ENCODE measurements around the gene GUSB. TPM values are rescaled to one million over a fixed set of nuclear protein-coding genes. Genes with fewer than 3 reads are reported as not detected.

The GUSB gene
- total RNA-seq, 2 experiments from 2014 or later: 74.0 to 82.3 TPM

DNA sequence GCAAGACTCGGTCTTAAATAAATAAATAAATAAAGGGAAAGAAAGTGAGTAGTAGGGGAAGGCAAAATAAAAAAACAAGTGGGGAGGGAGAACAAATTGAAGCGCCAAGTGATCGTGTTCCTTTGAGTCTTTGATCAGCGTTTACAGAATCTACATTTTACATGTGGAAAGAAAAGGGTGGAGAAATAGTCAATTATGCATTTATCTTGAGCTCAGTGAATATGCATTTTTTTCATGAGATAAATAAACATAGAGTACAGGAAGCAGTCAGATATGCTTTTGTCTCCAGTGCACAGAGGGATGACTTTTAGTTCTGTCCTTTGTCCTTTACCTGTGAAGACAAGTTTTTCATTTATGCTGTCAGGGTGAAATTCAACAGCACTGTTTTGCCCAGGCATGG, 6.1 kb upstream of the GUSB start:
- H3K27me3 Mint-ChIP-seq: no peaks in the 10 kb centered on the region
- DNase-seq: no peak
- CTCF ChIA-PET: no interaction called here
- no peaks in the 10 kb centered on the region for H3K9me3 Mint-ChIP-seq
- no peaks in the 10 kb centered on the region for H3K4me1 Mint-ChIP-seq
- no peak overlapping the region for H3K27ac Mint-ChIP-seq
- H3K36me3 Mint-ChIP-seq (ENCODE audit: low read depth): no peaks in the 10 kb centered on the region
- H3K4me3 Mint-ChIP-seq: no peak overlapping the region
- POLR2A ChIA-PET: no interaction called here

DNA sequence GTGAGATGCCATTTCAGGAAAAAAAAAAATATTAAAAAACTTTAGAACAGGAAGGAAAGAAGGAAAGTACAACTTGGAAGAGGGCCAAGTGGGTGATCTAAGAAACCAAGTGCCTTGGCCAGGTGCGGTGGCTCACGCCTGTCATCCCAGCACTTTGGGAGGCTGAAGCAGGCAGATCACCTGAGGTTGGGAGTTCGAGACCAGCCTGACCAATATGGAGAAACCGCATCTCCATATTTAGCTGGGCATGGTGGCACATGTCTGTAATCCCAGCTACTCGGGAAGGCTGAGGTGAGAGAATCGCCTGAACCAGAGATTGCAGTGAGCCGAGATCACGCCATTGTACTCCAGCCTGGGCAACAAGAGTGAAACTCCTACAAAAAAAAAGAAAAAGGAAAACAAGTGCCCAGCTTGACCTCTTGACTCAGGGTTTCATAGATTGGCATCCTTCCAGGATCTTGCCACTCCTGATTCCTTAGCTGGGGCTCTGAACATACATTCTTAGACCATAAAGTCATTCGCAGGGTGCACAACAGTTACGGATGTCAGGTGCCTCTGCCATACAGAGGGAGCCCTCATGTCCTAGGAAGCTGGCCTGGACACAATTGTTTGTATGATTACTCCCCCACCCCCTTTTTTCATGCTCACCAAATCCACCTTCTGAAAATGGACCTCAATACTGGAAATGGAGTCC, 2.1 kb upstream of the GUSB start:
- POLR2A ChIA-PET: interaction anchor here (0.6 kb wide), 1 partner anchor 93 kb away, joined by 3 read pairs; no protein-coding TSS in a partner anchor
- Mint-ChIP-seq H3K36me3 (ENCODE audit: low read depth) (peaks cover 15% of the 10 kb centered on the region), H3K4me1 (peaks cover 16% of the 10 kb centered on the region), H3K4me3 (no peak overlapping the region), H3K9me3 (no peaks in the 10 kb centered on the region), H3K27me3 (no peaks in the 10 kb centered on the region), H3K27ac (no peak overlapping the region)
- DNase-seq: no peak
- CTCF ChIA-PET: no interaction called here

DNA sequence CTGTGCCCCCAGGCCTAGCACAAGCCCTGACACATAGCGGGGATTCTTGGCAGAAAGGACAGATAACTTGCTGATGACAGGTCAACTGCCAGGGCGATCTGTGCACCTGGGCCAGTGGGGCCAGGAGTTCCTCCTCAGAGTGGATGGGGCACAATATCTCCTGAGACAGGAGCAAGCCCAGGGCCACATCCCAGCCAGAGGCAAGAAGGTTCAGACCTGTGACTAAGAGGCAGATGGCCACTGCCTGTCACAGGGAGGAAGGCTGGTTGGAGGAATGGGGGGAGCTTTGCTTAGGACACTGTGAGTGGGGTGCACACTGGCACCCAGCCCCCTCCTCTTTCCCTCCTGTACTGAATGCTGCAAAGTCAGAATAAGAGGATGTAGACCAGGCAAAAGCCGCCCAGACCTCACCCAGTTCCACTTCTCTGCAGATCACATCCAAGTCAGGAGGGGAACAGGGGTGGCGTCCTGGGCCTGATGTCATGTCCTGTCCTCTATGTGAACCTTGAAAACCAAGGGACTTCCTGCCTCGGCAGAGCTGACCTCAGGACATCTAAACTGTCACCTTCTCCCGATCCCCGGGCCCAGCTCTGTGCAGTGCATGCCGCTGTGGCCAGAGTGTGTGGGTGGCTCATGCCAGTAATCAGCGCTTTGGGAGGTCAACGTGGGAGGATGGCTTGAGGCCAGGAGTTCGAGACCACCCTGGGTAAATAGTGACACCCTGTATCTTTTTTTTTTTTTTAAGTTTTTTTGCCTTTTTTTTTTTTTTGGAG, 1.3 kb downstream of the GUSB start:
- ChIA-PET CTCF (interaction anchor here (0.6 to 1.3 kb wide), 3 partner anchors 134 to 229 kb away, joined by 3 to 5 read pairs (median 4); partner anchors contain the start of gene CRCP), POLR2A (interaction anchor here (0.9 to 2.9 kb wide), 15 partner anchors 12 to 1015 kb away, joined by 3 to 20 read pairs (median 4); partner anchors contain the start of genes ASL and CRCP)
- Mint-ChIP-seq H3K27me3 (no peaks in the 10 kb centered on the region), H3K4me3 (peak overlapping the region; percentile 91), H3K4me1 (peaks cover 19% of the 10 kb centered on the region), H3K36me3 (ENCODE audit: low read depth) (peaks cover 27% of the 10 kb centered on the region), H3K27ac (peak overlapping the region; percentile 96), H3K9me3 (no peaks in the 10 kb centered on the region)
- peak; percentile 83 for DNase-seq

DNA sequence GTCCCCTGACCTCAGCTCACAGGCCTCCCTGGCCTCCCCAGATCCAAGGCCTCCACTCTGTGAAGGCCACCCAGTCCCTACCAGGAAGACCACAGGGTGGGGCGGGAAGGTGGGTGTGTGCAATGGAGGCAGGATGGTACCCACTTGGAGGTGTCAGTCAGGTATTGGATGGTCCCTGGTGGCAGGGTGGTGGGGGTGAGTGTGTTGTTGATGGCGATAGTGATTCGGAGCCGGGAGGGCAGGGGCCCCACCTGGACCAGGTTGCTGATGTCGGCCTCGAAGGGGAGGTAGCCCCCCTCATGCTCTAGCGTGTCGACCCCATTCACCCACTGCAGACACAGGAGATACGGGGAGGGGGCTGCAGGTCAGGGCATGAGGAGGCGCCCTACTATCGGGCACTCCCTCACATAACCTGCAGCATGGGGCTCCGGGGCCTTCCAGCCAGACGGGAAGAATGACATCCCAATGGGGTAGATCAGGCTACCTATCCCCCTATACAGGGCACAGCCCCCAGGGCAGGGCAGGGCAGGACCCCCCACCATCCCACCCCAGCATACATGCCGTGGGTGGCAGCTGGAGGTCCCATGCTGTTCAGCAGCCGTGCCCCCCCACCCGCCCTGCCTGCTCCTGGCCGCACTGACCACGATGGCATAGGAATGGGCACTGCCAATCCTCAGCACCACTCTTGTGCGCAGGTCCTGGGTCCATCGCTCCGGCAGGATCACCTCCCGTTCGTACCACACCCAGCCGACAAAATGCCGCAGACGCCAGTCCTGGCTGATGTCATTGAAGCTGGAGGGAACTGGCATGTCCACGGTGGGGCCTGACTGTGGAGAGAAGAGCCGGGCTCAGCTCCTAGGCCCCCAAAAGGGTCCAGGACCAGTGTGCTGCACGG, 2.2 kb downstream of the GUSB start:
- Mint-ChIP-seq H3K27ac (peak overlapping the region; percentile 96), H3K4me1 (peaks cover 19% of the 10 kb centered on the region), H3K4me3 (peak overlapping the region; percentile 91), H3K27me3 (no peaks in the 10 kb centered on the region), H3K36me3 (ENCODE audit: low read depth) (peaks cover 27% of the 10 kb centered on the region), H3K9me3 (no peaks in the 10 kb centered on the region)
- DNase-seq: no peak
- ChIA-PET POLR2A (interaction anchor here (1.3 kb wide), 1 partner anchor 106 kb away, joined by 4 read pairs; no protein-coding TSS in a partner anchor), CTCF (interaction anchor here (0.6 kb wide), 1 partner anchor 171 kb away, joined by 3 read pairs; no protein-coding TSS in a partner anchor)

DNA sequence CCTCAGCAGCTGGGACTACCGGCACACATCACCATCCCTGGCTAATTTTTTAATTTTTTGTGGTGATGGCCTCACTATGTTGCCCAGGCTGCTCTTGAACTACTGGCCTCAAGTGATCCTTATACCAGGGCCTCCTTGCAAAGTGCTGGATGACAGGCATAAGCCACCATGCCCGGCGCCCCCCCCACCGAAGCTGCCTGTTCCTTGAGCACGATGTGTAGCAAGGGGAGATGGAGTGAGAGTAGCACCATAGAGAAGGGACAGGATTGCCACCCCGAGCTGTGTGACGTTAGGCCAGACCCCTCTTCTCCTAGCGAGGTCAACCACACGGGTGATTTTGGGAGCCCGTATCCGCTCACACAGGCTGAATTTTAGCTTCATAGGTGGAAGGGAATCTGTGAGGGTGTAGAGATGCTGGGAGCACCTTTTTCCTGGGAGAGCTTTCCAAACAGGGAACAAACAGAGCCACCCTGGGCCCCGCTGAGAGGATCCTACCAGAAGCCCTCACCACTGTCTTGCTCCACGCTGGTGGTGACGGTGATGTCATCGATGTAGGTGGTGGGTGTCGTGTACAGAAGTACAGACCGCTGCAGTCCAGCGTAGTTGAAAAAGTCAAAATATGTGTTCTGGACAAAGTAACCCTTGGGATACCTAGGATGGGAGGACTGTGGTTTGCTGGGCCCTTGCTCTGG, 3.0 kb downstream of the GUSB start:
- Mint-ChIP-seq H3K27me3 (no peaks in the 10 kb centered on the region), H3K4me1 (peaks cover 19% of the 10 kb centered on the region), H3K4me3 (no peak overlapping the region), H3K27ac (peak overlapping the region; percentile 18), H3K36me3 (ENCODE audit: low read depth) (peaks cover 29% of the 10 kb centered on the region), H3K9me3 (no peaks in the 10 kb centered on the region)
- CTCF ChIA-PET: no interaction called here
- no peak for DNase-seq
- POLR2A ChIA-PET: no interaction called here

DNA sequence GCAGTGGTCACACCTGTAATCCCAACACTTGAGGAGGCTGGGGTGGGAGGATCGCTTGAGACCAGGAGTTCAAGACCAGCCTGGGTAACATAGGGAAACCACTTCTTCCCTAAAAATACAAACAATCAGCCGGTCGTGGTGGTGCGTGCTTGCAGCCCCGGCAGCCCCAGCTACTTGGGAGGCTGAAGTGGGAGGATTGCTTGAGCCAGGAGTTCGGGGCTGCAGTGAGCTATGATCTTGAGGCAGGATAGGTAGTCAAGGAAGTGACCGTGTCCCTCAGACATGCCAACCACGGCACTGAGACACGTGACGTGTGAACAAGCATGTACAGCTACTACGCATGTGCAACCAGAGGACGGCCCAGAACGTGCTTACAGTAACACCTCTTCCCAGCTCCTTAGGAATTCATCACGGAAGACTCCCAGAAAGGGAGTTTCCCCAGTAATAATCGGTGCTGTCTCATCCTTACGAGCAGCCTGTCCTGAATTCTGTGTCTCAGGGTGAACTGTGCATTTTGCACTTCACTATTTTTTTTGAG, 5.3 kb downstream of the GUSB start:
- DNase-seq: no peak
- peaks cover 49% of the 10 kb centered on the region for H3K36me3 Mint-ChIP-seq (ENCODE audit: low read depth)
- ChIA-PET POLR2A (no interaction called here), CTCF (no interaction called here)
- H3K9me3 Mint-ChIP-seq: no peaks in the 10 kb centered on the region
- H3K4me1 Mint-ChIP-seq: peaks cover 17% of the 10 kb centered on the region
- no peak overlapping the region for H3K27ac Mint-ChIP-seq
- no peak overlapping the region for H3K4me3 Mint-ChIP-seq
- no peaks in the 10 kb centered on the region for H3K27me3 Mint-ChIP-seq

DNA sequence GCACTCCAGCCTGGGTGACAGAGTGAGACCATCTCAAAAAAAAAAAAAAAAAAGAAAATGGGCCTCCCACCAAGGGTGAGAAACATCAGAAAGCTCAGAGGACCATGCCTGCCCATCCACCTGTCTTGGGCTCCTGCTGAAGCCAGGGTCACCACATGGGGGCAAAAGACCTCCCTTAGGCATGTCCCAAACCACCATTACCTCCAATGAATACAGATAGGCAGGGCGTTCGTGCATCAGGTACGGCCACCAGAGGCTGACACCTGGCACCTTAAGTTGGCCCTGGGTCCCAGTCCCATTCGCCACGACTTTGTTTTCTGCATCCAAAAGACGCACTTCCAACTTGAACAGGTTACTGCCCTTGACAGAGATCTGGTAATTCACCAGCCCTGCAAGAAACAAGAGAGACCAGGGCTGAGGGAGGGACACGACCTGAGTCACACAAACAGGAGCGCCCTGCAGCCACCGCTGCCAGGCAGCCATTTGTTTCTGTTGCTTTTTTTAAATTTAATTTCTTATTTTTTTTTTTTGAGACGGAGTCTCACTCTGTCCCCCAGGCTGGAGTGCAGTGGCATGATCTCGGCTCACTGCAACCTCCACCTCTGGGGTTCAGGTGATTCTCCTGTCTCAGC, 6.1 kb downstream of the GUSB start:
- no peak overlapping the region for H3K4me3 Mint-ChIP-seq
- no peak for DNase-seq
- H3K27me3 Mint-ChIP-seq: no peaks in the 10 kb centered on the region
- no peaks in the 10 kb centered on the region for H3K9me3 Mint-ChIP-seq
- H3K4me1 Mint-ChIP-seq: peaks cover 17% of the 10 kb centered on the region
- H3K27ac Mint-ChIP-seq: no peak overlapping the region
- H3K36me3 Mint-ChIP-seq (ENCODE audit: low read depth): peaks cover 51% of the 10 kb centered on the region
- POLR2A ChIA-PET: no interaction called here
- CTCF ChIA-PET: interaction anchor here (0.6 kb wide), 1 partner anchor 23 kb away, joined by 3 read pairs; no protein-coding TSS in a partner anchor

DNA sequence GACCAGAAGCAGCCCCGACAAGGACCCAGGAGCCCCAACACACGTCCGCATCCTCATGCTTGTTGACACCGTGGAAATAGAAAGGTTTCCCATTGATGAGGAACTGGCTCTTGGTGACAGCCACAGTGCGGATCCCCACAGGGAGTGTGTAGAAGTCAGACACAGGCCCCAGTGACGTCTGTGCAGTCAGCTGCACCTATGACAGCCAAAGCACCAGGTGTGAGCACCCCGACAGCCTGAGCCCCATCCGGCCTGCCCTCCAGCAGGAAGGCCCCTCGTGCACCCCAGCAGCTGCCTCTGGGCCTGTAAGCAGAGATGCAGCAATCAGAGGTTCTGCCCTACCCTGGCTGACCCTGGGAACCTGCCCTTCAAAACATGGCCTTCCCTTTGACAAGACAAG, 7.1 kb downstream of the GUSB start:
- H3K27me3 Mint-ChIP-seq: no peaks in the 10 kb centered on the region
- H3K36me3 Mint-ChIP-seq (ENCODE audit: low read depth): peaks cover 50% of the 10 kb centered on the region
- no peak overlapping the region for H3K4me3 Mint-ChIP-seq
- ChIA-PET CTCF (no interaction called here), POLR2A (no interaction called here)
- peaks cover 9% of the 10 kb centered on the region for H3K4me1 Mint-ChIP-seq
- H3K9me3 Mint-ChIP-seq: no peaks in the 10 kb centered on the region
- DNase-seq: no peak
- no peak overlapping the region for H3K27ac Mint-ChIP-seq

DNA sequence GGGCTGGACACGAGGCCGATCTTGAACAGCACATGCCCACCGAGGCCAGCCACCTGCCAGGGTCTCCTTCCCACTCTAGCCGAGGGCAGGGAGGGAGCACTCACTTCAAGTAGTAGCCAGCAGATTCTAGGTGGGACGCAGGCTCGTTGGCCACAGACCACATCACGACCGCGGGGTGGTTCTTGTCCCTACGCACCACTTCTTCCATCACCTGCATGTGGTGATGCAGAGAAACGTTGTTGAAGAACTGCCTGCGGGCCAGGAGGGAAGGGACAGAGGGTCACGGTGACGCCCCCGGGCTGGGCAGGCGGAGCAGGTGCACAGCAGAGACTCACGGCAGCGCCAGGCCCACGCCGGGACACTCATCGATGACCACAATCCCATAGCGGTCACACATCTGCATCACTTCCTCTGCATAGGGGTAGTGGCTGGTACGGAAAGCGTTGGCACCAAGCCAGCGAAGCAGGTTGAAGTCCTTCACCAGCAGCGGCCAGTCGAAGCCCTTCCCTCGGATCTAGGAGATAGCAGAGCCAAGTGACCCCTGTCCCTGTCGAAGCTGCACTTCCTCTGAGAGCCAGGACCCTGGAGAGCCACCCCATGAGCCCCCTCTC, 7.7 kb downstream of the GUSB start:
- H3K27me3 Mint-ChIP-seq: no peaks in the 10 kb centered on the region
- no peak overlapping the region for H3K4me3 Mint-ChIP-seq
- ChIA-PET CTCF (no interaction called here), POLR2A (no interaction called here)
- H3K4me1 Mint-ChIP-seq: peaks cover 5% of the 10 kb centered on the region
- peaks cover 51% of the 10 kb centered on the region for H3K36me3 Mint-ChIP-seq (ENCODE audit: low read depth)
- no peak for DNase-seq
- H3K9me3 Mint-ChIP-seq: no peaks in the 10 kb centered on the region
- no peak overlapping the region for H3K27ac Mint-ChIP-seq

DNA sequence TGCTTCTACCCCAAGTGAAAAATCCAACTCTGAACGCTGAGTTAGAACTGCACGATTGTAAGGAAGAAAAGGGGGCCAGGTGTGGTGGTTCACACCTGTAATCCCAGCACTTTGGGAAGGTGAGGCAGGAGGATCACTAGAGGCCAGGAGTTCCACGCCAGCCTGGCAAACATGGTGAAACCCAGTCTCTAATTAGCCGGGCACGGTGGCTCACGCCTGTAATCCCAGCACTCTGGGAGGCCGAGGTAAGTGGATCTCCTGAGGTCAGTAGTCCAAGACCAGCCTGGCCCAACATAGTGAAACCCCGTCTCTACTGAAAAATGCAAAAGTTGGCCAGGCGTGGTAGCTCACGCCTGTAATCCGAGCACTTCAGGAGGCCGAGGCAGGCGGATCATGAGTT, 9.0 kb downstream of the GUSB start:
- no peak for DNase-seq
- Mint-ChIP-seq H3K36me3 (ENCODE audit: low read depth) (peaks cover 53% of the 10 kb centered on the region), H3K9me3 (no peaks in the 10 kb centered on the region), H3K4me3 (no peak overlapping the region), H3K4me1 (no peaks in the 10 kb centered on the region), H3K27ac (no peak overlapping the region), H3K27me3 (no peaks in the 10 kb centered on the region)
- CTCF ChIA-PET: no interaction called here
- POLR2A ChIA-PET: no interaction called here

DNA sequence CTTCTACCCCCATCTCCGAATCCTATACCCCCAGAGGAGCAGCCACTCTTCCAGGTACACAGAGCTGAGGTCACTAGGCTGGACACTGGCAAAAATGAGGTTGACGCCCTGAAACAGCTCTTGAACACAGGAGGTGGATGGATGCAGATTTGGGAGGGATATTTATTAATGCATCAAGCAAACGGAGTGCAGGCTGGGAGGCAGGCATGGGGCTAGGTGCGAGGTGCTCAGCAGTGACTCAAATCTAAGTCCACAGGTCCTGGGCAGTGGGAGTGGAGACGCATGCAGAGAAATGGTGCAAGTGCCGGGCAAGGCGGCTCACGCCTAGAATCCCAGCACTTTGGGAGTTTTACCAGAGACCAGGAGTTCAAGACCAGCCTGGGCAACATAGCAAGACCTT, 11.0 kb downstream of the GUSB start:
- POLR2A ChIA-PET: no interaction called here
- Mint-ChIP-seq H3K27ac (no peak overlapping the region), H3K9me3 (no peaks in the 10 kb centered on the region), H3K27me3 (no peaks in the 10 kb centered on the region), H3K4me3 (no peak overlapping the region), H3K36me3 (ENCODE audit: low read depth) (peaks cover 67% of the 10 kb centered on the region), H3K4me1 (no peaks in the 10 kb centered on the region)
- no peak for DNase-seq
- CTCF ChIA-PET: no interaction called here

Measured in activated CD4-positive, alpha-beta memory T cell treated with anti-CD3 and anti-CD28 coated beads, Interleukin-2, amount 10 ng/mL, durations not matched to agents 7 days and 5 days (primary cell).